PC-9 (cell line): ENCODE measurements around the gene SEC22A. TPM values are rescaled to one million over a fixed set of nuclear protein-coding genes. Genes with fewer than 3 reads are reported as not detected.

Experiments used
- BruUV-seq: library from RNA; stranded (reverse); fragments of 400-500 nt; replicated peaks from 2 replicates; lab custom pipeline; 2021; lab: Mats Ljungman, UMichigan
- CTCF ChIA-PET: fragments of 300-600 bp; sonication (Branson Sonifier 250); formaldehyde crosslinking; loops from one replicate; lab custom pipeline; 2022; ENCODE audit warnings: antibody characterized with exemption; lab: Charles Lee
- POLR2A ChIA-PET: fragments of 300-600 bp; sonication (Branson Sonifier 250); formaldehyde crosslinking; loops from one replicate; lab custom pipeline; 2022; ENCODE audit warnings: antibody characterized with exemption; ENCODE audit not compliant: unreplicated experiment; lab: Charles Lee
- DNase-seq, 2 experiments: peaks; one replicate each; pipeline versions ENCODE4 v3.0.0 to v3.0.0-alpha.2; 2015 to 2022; ENCODE audit warnings: mixed read lengths in 1 of 2
- H2AFZ ChIP-seq: fragments of 200-600 bp; sonication (generic); 2 replicates; pipeline ENCODE4 v1.8.1; 2017; ENCODE audit warnings: antibody characterized with exemption
- H3F3A ChIP-seq: fragments of 200-600 bp; sonication (generic); 2 replicates; pipeline ENCODE4 v1.8.1; 2017; ENCODE audit warnings: antibody characterized with exemption, mild to moderate bottlenecking, low read depth; ENCODE audit not compliant: insufficient read depth
- H3K27ac ChIP-seq: fragments of 200-600 bp; sonication (generic); 2 replicates; pipeline ENCODE4 v1.6.1; 2016; ENCODE audit warnings: mixed run types
- H3K27me3 ChIP-seq: fragments of 200-600 bp; sonication (generic); 2 replicates; pipeline ENCODE4 v1.6.1; 2016; ENCODE audit warnings: low read depth, mixed run types; ENCODE audit not compliant: insufficient read depth
- H3K36me3 ChIP-seq: fragments of 200-600 bp; sonication (generic); 2 replicates; pipeline ENCODE4 v1.6.1; 2016; ENCODE audit warnings: low read depth, mixed run types
- H3K4me1 ChIP-seq: fragments of 200-600 bp; sonication (generic); replicated peaks from 2 replicates; pipeline ENCODE4 v1.6.1; 2016; ENCODE audit warnings: mixed run types; ENCODE audit not compliant: insufficient read depth
- H3K4me2 ChIP-seq: fragments of 200-600 bp; sonication (generic); 2 replicates; pipeline ENCODE4 v1.6.1; 2017; ENCODE audit warnings: mixed run types
- H3K4me3 ChIP-seq: fragments of 200-600 bp; sonication (generic); 2 replicates; pipeline ENCODE4 v1.6.1; 2016; ENCODE audit warnings: mixed run types
- H3K79me2 ChIP-seq: fragments of 200-600 bp; sonication (generic); 2 replicates; pipeline ENCODE4 v1.6.1; 2017; ENCODE audit warnings: low read depth, mixed run types
- H3K9me2 ChIP-seq: fragments of 200-600 bp; sonication (generic); 2 replicates; pipeline ENCODE4 v1.8.1; 2017; ENCODE audit warnings: mild to moderate bottlenecking; ENCODE audit not compliant: insufficient read depth
- H3K9me3 ChIP-seq: fragments of 200-600 bp; sonication (generic); 2 replicates; pipeline ENCODE4 v1.8.1; 2016; ENCODE audit warnings: low read depth; ENCODE audit not compliant: insufficient read depth
- H4K20me1 ChIP-seq: fragments of 200-600 bp; sonication (generic); 2 replicates; pipeline ENCODE4 v1.8.1; 2017; ENCODE audit not compliant: insufficient read depth
- CTCF ChIP-seq: fragments of 200-600 bp; sonication (generic); conservative IDR thresholded peaks from 2 replicates; pipeline ENCODE4 v1.6.1; 2017; ENCODE audit warnings: mixed run types, antibody characterized with exemption, mild to moderate bottlenecking, moderate library complexity
- EZH2 ChIP-seq: fragments of 200-600 bp; sonication (generic); IDR thresholded peaks from 2 replicates; pipeline ENCODE4 v1.8.0; 2017; ENCODE audit warnings: antibody characterized with exemption, low read depth
- intact Hi-C: fragments of 100-400 bp; cut with micrococcal nuclease; formaldehyde crosslinking; loops from one replicate; pipeline ENCODE4 v1.10.0; 2022; ENCODE audit not compliant: unreplicated experiment
- total RNA-seq: library from RNA; stranded (reverse); gene quantifications from 2 replicates; pipeline ENCODE4 v1.2.3, GENCODE V29; 2021

Gene SEC22A
- total RNA-seq, 1 experiment from 2014 or later: 20.2 TPM

GRCh38 chr3:123169492-123169929 lies 32.2 kb upstream of the SEC22A start:
- Histone ChIP-seq H3K4me2 (no peak overlapping the region), H3K9me3 (no peaks in the 10 kb centered on the region), H3K27me3 (no peaks in the 10 kb centered on the region), H3K9me2 (no peaks in the 10 kb centered on the region), H4K20me1 (no peaks in the 10 kb centered on the region), H2AFZ (no peak overlapping the region), H3K4me1 (no peaks in the 10 kb centered on the region), H3K36me3 (0 out of 2 replicates have a peak, but pooled peaks cover 6% of the 10 kb centered on the region), H3F3A (no peaks in the 10 kb centered on the region), H3K27ac (no peak overlapping the region), H3K79me2 (no peaks in the 10 kb centered on the region), H3K4me3 (no peak overlapping the region)
- no peak for TF ChIP-seq EZH2
- DNase-seq: no peak
- ChIA-PET POLR2A (no interaction called here), CTCF (no interaction called here)
- no TSS peak for BruUV-seq
- intact Hi-C loops: no loop called here

- no peak overlapping the region for H2AFZ ChIP-seq
- intact Hi-C loops: no loop called here
- H3K4me3 ChIP-seq: no peak overlapping the region
- H3K9me3 ChIP-seq: no peaks in the 10 kb centered on the region
- H3K27me3 ChIP-seq: no peaks in the 10 kb centered on the region
- no peaks in the 10 kb centered on the region for H3F3A ChIP-seq
- BruUV-seq: no TSS peak
- 0 out of 2 replicates have a peak, but pooled peaks cover 2% of the 10 kb centered on the region for H3K36me3 ChIP-seq
- H3K4me2 ChIP-seq: no peak overlapping the region
- TF ChIP-seq CTCF: no peak
- no peak for TF ChIP-seq EZH2
- H3K27ac ChIP-seq: no peak overlapping the region
- POLR2A ChIA-PET: no interaction called here
- DNase-seq: no peak
- no peaks in the 10 kb centered on the region for H4K20me1 ChIP-seq
- H3K4me1 ChIP-seq: no peaks in the 10 kb centered on the region
- H3K79me2 ChIP-seq: no peaks in the 10 kb centered on the region
- CTCF ChIA-PET: no interaction called here
- H3K9me2 ChIP-seq: no peaks in the 10 kb centered on the region
Measured at GRCh38 chr3:123169930-123170329, 31.8 kb upstream of the SEC22A start.

GRCh38 chr3:123180791-123181190 lies 21.0 kb upstream of the SEC22A start:
- Histone ChIP-seq H3F3A (no peaks in the 10 kb centered on the region), H3K4me3 (no peak overlapping the region), H3K9me2 (no peaks in the 10 kb centered on the region), H3K79me2 (no peaks in the 10 kb centered on the region), H3K9me3 (no peaks in the 10 kb centered on the region), H4K20me1 (no peaks in the 10 kb centered on the region), H2AFZ (no peak overlapping the region), H3K4me2 (no peak overlapping the region), H3K27ac (no peak overlapping the region), H3K36me3 (no peaks in the 10 kb centered on the region), H3K4me1 (no peaks in the 10 kb centered on the region), H3K27me3 (no peaks in the 10 kb centered on the region)
- intact Hi-C loops: no loop called here
- no TSS peak for BruUV-seq
- no peak for DNase-seq
- ChIA-PET POLR2A (no interaction called here), CTCF (no interaction called here)
- TF ChIP-seq CTCF (no peak), EZH2 (no peak)

- no peaks in the 10 kb centered on the region for H3K79me2 ChIP-seq
- no peak overlapping the region for H3K27ac ChIP-seq
- H3F3A ChIP-seq: no peaks in the 10 kb centered on the region
- no peak for DNase-seq
- BruUV-seq: no TSS peak
- H3K27me3 ChIP-seq: no peaks in the 10 kb centered on the region
- intact Hi-C loops: no loop called here
- ChIA-PET POLR2A (no interaction called here), CTCF (no interaction called here)
- no peak overlapping the region for H3K4me3 ChIP-seq
- H3K9me3 ChIP-seq: no peaks in the 10 kb centered on the region
- no peak for TF ChIP-seq EZH2
- TF ChIP-seq CTCF: no peak
- no peaks in the 10 kb centered on the region for H3K36me3 ChIP-seq
- H2AFZ ChIP-seq: no peak overlapping the region
- H3K4me1 ChIP-seq: no peaks in the 10 kb centered on the region
- no peaks in the 10 kb centered on the region for H4K20me1 ChIP-seq
- no peaks in the 10 kb centered on the region for H3K9me2 ChIP-seq
- no peak overlapping the region for H3K4me2 ChIP-seq
Measured at GRCh38 chr3:123186695-123187094, 15.0 kb upstream of the SEC22A start.
